ENCODE results near the gene OLA1.

The OLA1 gene

GRCh38 chr2:174121175-174121574 is 127.2 kb downstream of the OLA1 start:
- no peak for DNase-seq
- H3K4me3 ChIP-seq (ENCODE audit: low read depth, low read length) = no peak overlapping the region
- no peaks in the 10 kb centered on the region for H3K9me3 ChIP-seq (ENCODE audit: severe bottlenecking)
- peaks cover 5% of the 10 kb centered on the region for H3K36me3 ChIP-seq
- no peaks in the 10 kb centered on the region for H3K27me3 ChIP-seq (ENCODE audit: insufficient read depth, low read depth, severe bottlenecking)
- no peak overlapping the region for H3K27ac ChIP-seq
- TF ChIP-seq CTCF (IDR thresholded peaks at IDR 0.05; ENCODE audit: low read depth, low read length) = no peak

- DNase-seq = no peak
- Histone ChIP-seq H3K36me3 (peaks cover 5% of the 10 kb centered on the region), H3K9me3 (ENCODE audit: severe bottlenecking) (no peaks in the 10 kb centered on the region), H3K27me3 (ENCODE audit: insufficient read depth, low read depth, severe bottlenecking) (no peaks in the 10 kb centered on the region), H3K27ac (no peak overlapping the region), H3K4me3 (ENCODE audit: low read depth, low read length) (no peak overlapping the region)
- no peak for TF ChIP-seq CTCF (IDR thresholded peaks at IDR 0.05; ENCODE audit: low read depth, low read length)
Measured at GRCh38 chr2:174120346-174120745, 128.0 kb downstream of the OLA1 start.

GRCh38 chr2:174117951-174118930 is 130.1 kb downstream of the OLA1 start:
- Histone ChIP-seq H3K36me3 (peaks cover 5% of the 10 kb centered on the region), H3K9me3 (ENCODE audit: severe bottlenecking) (no peaks in the 10 kb centered on the region), H3K27ac (no peak overlapping the region), H3K27me3 (ENCODE audit: insufficient read depth, low read depth, severe bottlenecking) (no peaks in the 10 kb centered on the region), H3K4me3 (ENCODE audit: low read depth, low read length) (no peak overlapping the region)
- no peak for TF ChIP-seq CTCF (IDR thresholded peaks at IDR 0.05; ENCODE audit: low read depth, low read length)
- no peak for DNase-seq

- Histone ChIP-seq H3K27me3 (ENCODE audit: insufficient read depth, low read depth, severe bottlenecking) (no peaks in the 10 kb centered on the region), H3K9me3 (ENCODE audit: severe bottlenecking) (no peaks in the 10 kb centered on the region), H3K27ac (no peak overlapping the region), H3K4me3 (ENCODE audit: low read depth, low read length) (no peak overlapping the region), H3K36me3 (no peaks in the 10 kb centered on the region)
- no peak for TF ChIP-seq CTCF (IDR thresholded peaks at IDR 0.05; ENCODE audit: low read depth, low read length)
- no peak for DNase-seq
Measured at GRCh38 chr2:174112073-174112472, 136.3 kb downstream of the OLA1 start.

GRCh38 chr2:174108579-174108978 is 139.8 kb downstream of the OLA1 start:
- Histone ChIP-seq H3K27me3 (ENCODE audit: insufficient read depth, low read depth, severe bottlenecking) (no peaks in the 10 kb centered on the region), H3K4me3 (ENCODE audit: low read depth, low read length) (no peak overlapping the region), H3K36me3 (no peaks in the 10 kb centered on the region), H3K27ac (no peak overlapping the region), H3K9me3 (ENCODE audit: severe bottlenecking) (no peaks in the 10 kb centered on the region)
- TF ChIP-seq CTCF (IDR thresholded peaks at IDR 0.05; ENCODE audit: low read depth, low read length) = no peak
- DNase-seq = no peak

All from WERI-Rb-1 (cell line).